ENCODE measurements around the gene SUPT3H. TPM values are rescaled to one million over a fixed set of nuclear protein-coding genes. Genes with fewer than 3 reads are reported as not detected.
"Not testable (repeated sequence)": the region's sequence is repeated elsewhere in the genome, so short reads cannot be mapped to it uniquely, and the experiment has no call there.

Gene SUPT3H
- total RNA-seq, 1 donor from 2014 or later: 4.9 TPM

GRCh38 chr6:45278367-45278766 is 99.4 kb downstream of the SUPT3H start:
- DNase-seq: no peak
- no peak for TF ChIP-seq CTCF (IDR thresholded peaks at IDR 0.05)
- Histone ChIP-seq H3K36me3 (no peaks in the 10 kb centered on the region), H3K27ac (no peak overlapping the region), H3K9me3 (no peaks in the 10 kb centered on the region), H3K27me3 (no peaks in the 10 kb centered on the region), H3K4me1 (no peaks in the 10 kb centered on the region), H3K4me3 (no peak overlapping the region)
- intact Hi-C loops (cut with DNase I): no loop called here
- ATAC-seq: no peak

GRCh38 chr6:45277741-45278140 is 100.0 kb downstream of the SUPT3H start:
- H3K27me3 ChIP-seq; H3K4me1 ChIP-seq; H3K9me3 ChIP-seq; H3K36me3 ChIP-seq; ATAC-seq; DNase-seq; intact Hi-C loops (cut with DNase I); H3K27ac ChIP-seq; H3K4me3 ChIP-seq: not testable (repeated sequence)

- no peak for ATAC-seq
- H3K9me3 ChIP-seq: no peaks in the 10 kb centered on the region
- no peak for DNase-seq
- no peaks in the 10 kb centered on the region for H3K27me3 ChIP-seq
- no peaks in the 10 kb centered on the region for H3K4me1 ChIP-seq
- no peak overlapping the region for H3K4me3 ChIP-seq
- no peak overlapping the region for H3K27ac ChIP-seq
- intact Hi-C loops (cut with DNase I): no loop called here
- no peaks in the 10 kb centered on the region for H3K36me3 ChIP-seq
- TF ChIP-seq CTCF (IDR thresholded peaks at IDR 0.05): no peak
Observed at GRCh38 chr6:45275358-45275757, 102.4 kb downstream of the SUPT3H start.

- no peak for ATAC-seq
- Histone ChIP-seq H3K27ac (no peak overlapping the region), H3K36me3 (no peaks in the 10 kb centered on the region), H3K4me3 (no peak overlapping the region), H3K9me3 (no peaks in the 10 kb centered on the region), H3K27me3 (no peaks in the 10 kb centered on the region), H3K4me1 (no peaks in the 10 kb centered on the region)
- no peak for TF ChIP-seq CTCF (IDR thresholded peaks at IDR 0.05)
- intact Hi-C loops (cut with DNase I): no loop called here
- no peak for DNase-seq
Observed at GRCh38 chr6:45272626-45273025, 105.1 kb downstream of the SUPT3H start.

GRCh38 chr6:45265246-45265645 is 112.5 kb downstream of the SUPT3H start:
- ATAC-seq (no peak), DNase-seq (no peak)
- no peak overlapping the region for H3K27ac ChIP-seq
- intact Hi-C loops (cut with DNase I): no loop called here
- no peak overlapping the region for H3K4me3 ChIP-seq
- no peak for TF ChIP-seq CTCF (IDR thresholded peaks at IDR 0.05)
- no peaks in the 10 kb centered on the region for H3K4me1 ChIP-seq
- H3K27me3 ChIP-seq: no peaks in the 10 kb centered on the region
- no peaks in the 10 kb centered on the region for H3K36me3 ChIP-seq
- no peaks in the 10 kb centered on the region for H3K9me3 ChIP-seq

- Histone ChIP-seq H3K27me3 (no peaks in the 10 kb centered on the region), H3K36me3 (no peaks in the 10 kb centered on the region), H3K27ac (no peak overlapping the region), H3K4me1 (no peaks in the 10 kb centered on the region), H3K9me3 (no peaks in the 10 kb centered on the region), H3K4me3 (no peak overlapping the region)
- DNase-seq (no peak), ATAC-seq (no peak)
- intact Hi-C loops (cut with DNase I): no loop called here
- no peak for TF ChIP-seq CTCF (IDR thresholded peaks at IDR 0.05)
Observed at GRCh38 chr6:45260696-45261095, 117.0 kb downstream of the SUPT3H start.
